SK-N-SH treated with all-trans-retinoic acid at 6 μM for 48 hours (cell line): Measurements from ENCODE around the gene ADCY5.
"Not testable (repeated sequence)": the region's sequence is repeated elsewhere in the genome, so short reads cannot be mapped to it uniquely, and the experiment has no call there.

ENCODE experiments used
- ATAC-seq: fragments of 200-7000 bp; cut with Tn5 transposase; 3 replicates; pipeline ENCODE4 v1.9.1; 2020; ENCODE audit warnings: mild to moderate bottlenecking, moderate library complexity
- ARNTL ChIP-seq: fragments of 450-650 bp; formaldehyde crosslinking; IDR thresholded peaks from 2 replicates; pipeline ENCODE4 v1.5.0; 2020; ENCODE audit warnings: low read depth, mild to moderate bottlenecking, moderate library complexity, borderline replicate concordance
- CSDC2 ChIP-seq: fragments of 250-450 bp; sonication (Bioruptor Pico); IDR thresholded peaks from 2 replicates; pipeline ENCODE4 v1.5.0; 2020; ENCODE audit warnings: mild to moderate bottlenecking, moderate library complexity
- ESRRG ChIP-seq: fragments of 250-450 bp; sonication (Bioruptor Pico); IDR thresholded peaks from 2 replicates; pipeline ENCODE4 v1.6.1; 2021; ENCODE audit warnings: mild to moderate bottlenecking
- ISL1 ChIP-seq: fragments of 250-450 bp; sonication (Bioruptor Pico); IDR thresholded peaks from 2 replicates; pipeline ENCODE4 v2.1.2; 2022; ENCODE audit warnings: mild to moderate bottlenecking, moderate library complexity
- PPARA ChIP-seq: fragments of 250-450 bp; sonication (Bioruptor Pico); IDR thresholded peaks from 2 replicates; pipeline ENCODE4 v1.5.0; 2020; ENCODE audit warnings: mild to moderate bottlenecking, borderline replicate concordance
- SNAI2 ChIP-seq: fragments of 250-450 bp; sonication (Bioruptor Pico); IDR thresholded peaks from 2 replicates; pipeline ENCODE4 v1.5.0; 2020; ENCODE audit warnings: mild to moderate bottlenecking, moderate library complexity
- TCF4 ChIP-seq: fragments of 250-450 bp; sonication (Bioruptor Pico); IDR thresholded peaks from 2 replicates; pipeline ENCODE4 v1.8.0; 2021; ENCODE audit warnings: mild to moderate bottlenecking, moderate library complexity, borderline replicate concordance
- TOX ChIP-seq: fragments of 250-450 bp; sonication (Bioruptor Pico); IDR thresholded peaks from 2 replicates; pipeline ENCODE4 v1.8.0; 2021; ENCODE audit warnings: mild to moderate bottlenecking, moderate library complexity, borderline replicate concordance
- ZC3H10 ChIP-seq: fragments of 250-450 bp; sonication (Bioruptor Pico); IDR thresholded peaks from 2 replicates; pipeline ENCODE4 v1.5.1; 2021; ENCODE audit warnings: mild to moderate bottlenecking, moderate library complexity
- ZFP30 ChIP-seq: fragments of 450-650 bp; formaldehyde crosslinking; IDR thresholded peaks from 2 replicates; pipeline ENCODE4 v1.5.0; 2022; ENCODE audit warnings: mild to moderate bottlenecking, moderate library complexity
- ZNF565 ChIP-seq: fragments of 450-650 bp; formaldehyde crosslinking; conservative IDR thresholded peaks from 2 replicates; pipeline ENCODE4 v1.5.0; 2020; ENCODE audit warnings: low read depth, mild to moderate bottlenecking, moderate library complexity
- ZNF8 ChIP-seq: fragments of 450-650 bp; formaldehyde crosslinking; IDR thresholded peaks from 2 replicates; pipeline ENCODE4 v1.5.0; 2020; ENCODE audit warnings: mild to moderate bottlenecking, moderate library complexity
- TF ChIP-seq, protein P1 (sequence below): fragments of 250-450 bp; sonication (Bioruptor Pico); IDR thresholded peaks from 2 replicates; pipeline ENCODE4 v1.5.0; 2020; ENCODE audit warnings: mild to moderate bottlenecking, moderate library complexity
- TF ChIP-seq, protein P2 (sequence below): fragments of 250-450 bp; sonication (Bioruptor Pico); IDR thresholded peaks from 2 replicates; pipeline ENCODE4 v1.8.0; 2020; ENCODE audit warnings: mild to moderate bottlenecking, moderate library complexity, borderline replicate concordance
- TF ChIP-seq, protein P3 (sequence below): fragments of 250-450 bp; sonication (Bioruptor Pico); IDR thresholded peaks from 2 replicates; pipeline ENCODE4 v1.5.1; 2021; ENCODE audit warnings: mild to moderate bottlenecking, moderate library complexity
- TF ChIP-seq, protein P4 (sequence below): fragments of 250-450 bp; sonication (Bioruptor Pico); IDR thresholded peaks from 2 replicates; pipeline ENCODE4 v1.8.0; 2021; ENCODE audit warnings: low read depth, mild to moderate bottlenecking, moderate library complexity, borderline replicate concordance

The ADCY5 gene

DNA sequence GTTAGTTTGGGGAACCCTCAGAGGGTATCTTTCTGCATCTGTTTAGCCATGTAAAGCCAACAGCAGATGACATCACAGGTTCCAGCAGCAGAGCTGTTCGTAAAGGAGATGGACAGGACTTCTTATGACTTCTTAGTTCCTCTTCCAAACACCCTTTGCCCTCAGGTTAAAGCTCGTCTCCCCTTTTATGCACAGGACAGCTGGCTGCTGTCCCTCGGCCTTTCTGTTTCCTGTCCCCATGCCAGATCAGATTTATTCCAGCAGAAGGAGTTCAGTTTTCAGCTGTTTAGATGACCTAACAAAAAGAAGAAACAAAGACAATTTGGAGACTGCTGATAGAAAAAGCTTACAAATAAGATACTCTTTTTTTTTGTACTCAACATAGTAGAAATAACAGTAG, 202.0 kb downstream of the ADCY5 start (continued):
- TF ChIP-seq, protein P1, sequence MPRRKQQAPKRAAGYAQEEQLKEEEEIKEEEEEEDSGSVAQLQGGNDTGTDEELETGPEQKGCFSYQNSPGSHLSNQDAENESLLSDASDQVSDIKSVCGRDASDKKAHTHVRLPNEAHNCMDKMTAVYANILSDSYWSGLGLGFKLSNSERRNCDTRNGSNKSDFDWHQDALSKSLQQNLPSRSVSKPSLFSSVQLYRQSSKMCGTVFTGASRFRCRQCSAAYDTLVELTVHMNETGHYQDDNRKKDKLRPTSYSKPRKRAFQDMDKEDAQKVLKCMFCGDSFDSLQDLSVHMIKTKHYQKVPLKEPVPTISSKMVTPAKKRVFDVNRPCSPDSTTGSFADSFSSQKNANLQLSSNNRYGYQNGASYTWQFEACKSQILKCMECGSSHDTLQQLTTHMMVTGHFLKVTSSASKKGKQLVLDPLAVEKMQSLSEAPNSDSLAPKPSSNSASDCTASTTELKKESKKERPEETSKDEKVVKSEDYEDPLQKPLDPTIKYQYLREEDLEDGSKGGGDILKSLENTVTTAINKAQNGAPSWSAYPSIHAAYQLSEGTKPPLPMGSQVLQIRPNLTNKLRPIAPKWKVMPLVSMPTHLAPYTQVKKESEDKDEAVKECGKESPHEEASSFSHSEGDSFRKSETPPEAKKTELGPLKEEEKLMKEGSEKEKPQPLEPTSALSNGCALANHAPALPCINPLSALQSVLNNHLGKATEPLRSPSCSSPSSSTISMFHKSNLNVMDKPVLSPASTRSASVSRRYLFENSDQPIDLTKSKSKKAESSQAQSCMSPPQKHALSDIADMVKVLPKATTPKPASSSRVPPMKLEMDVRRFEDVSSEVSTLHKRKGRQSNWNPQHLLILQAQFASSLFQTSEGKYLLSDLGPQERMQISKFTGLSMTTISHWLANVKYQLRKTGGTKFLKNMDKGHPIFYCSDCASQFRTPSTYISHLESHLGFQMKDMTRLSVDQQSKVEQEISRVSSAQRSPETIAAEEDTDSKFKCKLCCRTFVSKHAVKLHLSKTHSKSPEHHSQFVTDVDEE (CRISPR knock-in tag), result no peak
- TF ChIP-seq SNAI2 (CRISPR knock-in tag), result no peak
- TF ChIP-seq CSDC2, result no peak
- TF ChIP-seq ZNF565 (CRISPR knock-in tag), result no peak
- TF ChIP-seq ZNF8 (CRISPR knock-in tag), result no peak

DNA sequence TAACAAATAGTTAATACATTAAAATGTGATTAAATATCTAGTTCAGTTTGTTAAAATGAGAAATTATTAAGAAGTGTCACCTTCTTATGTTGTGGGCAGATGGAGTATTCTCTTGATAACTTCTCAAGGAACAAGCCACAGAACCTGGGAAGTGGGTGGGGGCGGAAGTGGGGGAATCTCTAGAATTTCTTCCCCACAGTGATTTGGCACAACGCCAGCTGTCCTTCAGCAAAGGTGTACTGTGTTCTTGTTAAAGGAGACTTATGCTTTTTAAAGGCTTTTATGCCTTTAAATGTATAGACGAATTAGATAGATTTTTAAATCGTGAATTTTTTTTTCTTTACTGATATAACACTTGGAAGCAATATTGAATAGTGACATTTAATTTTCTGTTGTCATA, 204.8 kb downstream of the ADCY5 start:
- no peak for ATAC-seq
- TF ChIP-seq ZC3H10 (CRISPR knock-in tag), result no peak
- no peak for TF ChIP-seq ZFP30
- no peak for TF ChIP-seq SNAI2 (CRISPR knock-in tag)
- no peak for TF ChIP-seq TCF4 (CRISPR knock-in tag)
- TF ChIP-seq CSDC2, result no peak
- no peak for TF ChIP-seq ARNTL
- TF ChIP-seq, protein P2, sequence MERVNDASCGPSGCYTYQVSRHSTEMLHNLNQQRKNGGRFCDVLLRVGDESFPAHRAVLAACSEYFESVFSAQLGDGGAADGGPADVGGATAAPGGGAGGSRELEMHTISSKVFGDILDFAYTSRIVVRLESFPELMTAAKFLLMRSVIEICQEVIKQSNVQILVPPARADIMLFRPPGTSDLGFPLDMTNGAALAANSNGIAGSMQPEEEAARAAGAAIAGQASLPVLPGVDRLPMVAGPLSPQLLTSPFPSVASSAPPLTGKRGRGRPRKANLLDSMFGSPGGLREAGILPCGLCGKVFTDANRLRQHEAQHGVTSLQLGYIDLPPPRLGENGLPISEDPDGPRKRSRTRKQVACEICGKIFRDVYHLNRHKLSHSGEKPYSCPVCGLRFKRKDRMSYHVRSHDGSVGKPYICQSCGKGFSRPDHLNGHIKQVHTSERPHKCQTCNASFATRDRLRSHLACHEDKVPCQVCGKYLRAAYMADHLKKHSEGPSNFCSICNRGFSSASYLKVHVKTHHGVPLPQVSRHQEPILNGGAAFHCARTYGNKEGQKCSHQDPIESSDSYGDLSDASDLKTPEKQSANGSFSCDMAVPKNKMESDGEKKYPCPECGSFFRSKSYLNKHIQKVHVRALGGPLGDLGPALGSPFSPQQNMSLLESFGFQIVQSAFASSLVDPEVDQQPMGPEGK (CRISPR knock-in tag), result no peak
- no peak for TF ChIP-seq ESRRG (CRISPR knock-in tag)
- no peak for TF ChIP-seq ISL1
- no peak for TF ChIP-seq PPARA (CRISPR knock-in tag)
- TF ChIP-seq, protein P3, sequence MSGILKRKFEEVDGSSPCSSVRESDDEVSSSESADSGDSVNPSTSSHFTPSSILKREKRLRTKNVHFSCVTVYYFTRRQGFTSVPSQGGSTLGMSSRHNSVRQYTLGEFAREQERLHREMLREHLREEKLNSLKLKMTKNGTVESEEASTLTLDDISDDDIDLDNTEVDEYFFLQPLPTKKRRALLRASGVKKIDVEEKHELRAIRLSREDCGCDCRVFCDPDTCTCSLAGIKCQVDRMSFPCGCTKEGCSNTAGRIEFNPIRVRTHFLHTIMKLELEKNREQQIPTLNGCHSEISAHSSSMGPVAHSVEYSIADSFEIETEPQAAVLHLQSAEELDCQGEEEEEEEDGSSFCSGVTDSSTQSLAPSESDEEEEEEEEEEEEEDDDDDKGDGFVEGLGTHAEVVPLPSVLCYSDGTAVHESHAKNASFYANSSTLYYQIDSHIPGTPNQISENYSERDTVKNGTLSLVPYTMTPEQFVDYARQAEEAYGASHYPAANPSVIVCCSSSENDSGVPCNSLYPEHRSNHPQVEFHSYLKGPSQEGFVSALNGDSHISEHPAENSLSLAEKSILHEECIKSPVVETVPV (CRISPR knock-in tag), result no peak
- no peak for TF ChIP-seq TOX (CRISPR knock-in tag)
- TF ChIP-seq, protein P4, sequence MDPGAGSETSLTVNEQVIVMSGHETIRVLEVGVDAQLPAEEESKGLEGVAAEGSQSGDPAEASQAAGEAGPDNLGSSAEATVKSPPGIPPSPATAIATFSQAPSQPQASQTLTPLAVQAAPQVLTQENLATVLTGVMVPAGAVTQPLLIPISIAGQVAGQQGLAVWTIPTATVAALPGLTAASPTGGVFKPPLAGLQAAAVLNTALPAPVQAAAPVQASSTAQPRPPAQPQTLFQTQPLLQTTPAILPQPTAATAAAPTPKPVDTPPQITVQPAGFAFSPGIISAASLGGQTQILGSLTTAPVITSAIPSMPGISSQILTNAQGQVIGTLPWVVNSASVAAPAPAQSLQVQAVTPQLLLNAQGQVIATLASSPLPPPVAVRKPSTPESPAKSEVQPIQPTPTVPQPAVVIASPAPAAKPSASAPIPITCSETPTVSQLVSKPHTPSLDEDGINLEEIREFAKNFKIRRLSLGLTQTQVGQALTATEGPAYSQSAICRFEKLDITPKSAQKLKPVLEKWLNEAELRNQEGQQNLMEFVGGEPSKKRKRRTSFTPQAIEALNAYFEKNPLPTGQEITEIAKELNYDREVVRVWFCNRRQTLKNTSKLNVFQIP (CRISPR knock-in tag), result no peak
- TF ChIP-seq, all 23 proteins: peak for 0

DNA sequence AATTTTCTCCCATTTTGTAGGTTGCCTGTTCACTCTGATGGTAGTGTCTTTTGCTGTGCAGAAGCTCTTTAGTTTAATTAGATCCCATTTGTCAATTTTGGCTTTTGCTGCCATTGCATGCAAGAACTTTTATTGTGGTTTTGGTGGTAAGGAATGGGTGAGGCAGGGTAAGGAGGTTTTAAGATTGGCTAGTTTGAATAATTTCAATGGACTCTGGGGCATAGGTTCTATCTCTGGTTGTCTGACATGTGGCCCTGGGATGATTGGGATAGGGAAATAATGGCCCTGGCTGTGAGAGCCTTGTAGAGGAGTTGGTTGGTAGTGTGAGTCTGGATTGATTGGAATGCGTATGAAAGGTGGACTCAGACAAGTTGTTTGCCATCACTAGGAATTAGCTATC, 209.1 kb downstream of the ADCY5 start:
- TF ChIP-seq ZC3H10 (CRISPR knock-in tag), result no peak
- TF ChIP-seq, protein P2 (CRISPR knock-in tag), result no peak
- ATAC-seq, result no peak

DNA sequence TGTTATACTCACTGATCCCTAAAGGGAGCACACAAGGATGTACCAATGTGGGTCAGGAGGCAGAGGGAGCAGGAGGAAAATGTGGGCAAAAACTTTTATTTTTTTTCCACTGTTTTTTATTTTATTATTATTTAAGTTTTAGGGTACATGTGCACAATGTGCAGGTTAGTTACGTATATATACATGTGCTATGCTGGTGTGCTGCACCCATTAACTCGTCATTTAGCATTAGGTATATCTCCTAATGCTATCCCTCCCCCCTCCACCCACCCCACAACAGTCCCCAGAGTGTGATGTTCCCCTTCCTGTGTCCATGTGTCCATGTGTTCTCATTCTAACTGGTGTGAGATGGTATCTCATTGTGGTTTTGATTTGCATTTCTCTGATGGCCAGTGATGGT, 209.7 kb downstream of the ADCY5 start:
- not testable (repeated sequence) for ATAC-seq

DNA sequence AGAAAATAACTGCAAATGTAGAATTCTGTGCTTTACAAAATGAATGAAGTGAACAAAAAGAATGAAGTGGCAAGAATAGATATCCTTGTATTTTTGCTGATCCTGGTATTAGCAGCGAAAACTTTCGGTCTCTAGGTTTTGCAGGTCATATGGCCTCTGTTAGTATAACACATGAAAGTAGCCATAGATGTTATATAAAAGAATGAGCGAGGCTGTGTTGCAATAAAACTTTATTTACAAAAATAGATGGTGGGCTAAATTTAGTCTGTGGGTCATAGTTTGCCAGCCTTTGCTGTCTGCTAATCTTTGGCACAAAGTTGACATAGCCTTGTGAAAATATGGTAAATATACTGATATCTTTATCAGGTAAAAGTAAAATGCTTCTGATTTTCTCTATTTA, 212.0 kb downstream of the ADCY5 start:
- ATAC-seq, result no peak
- no peak for TF ChIP-seq TOX (CRISPR knock-in tag)
- TF ChIP-seq PPARA (CRISPR knock-in tag), result no peak
- TF ChIP-seq ESRRG (CRISPR knock-in tag), result no peak
